Lower leg skin (tissue), 3 donors: ENCODE results near the gene TBP.

Source experiments
- CTCF ChIP-seq, 3 donors: fragments of 450-650 bp; IDR thresholded peaks; one replicate each; pipeline ENCODE4 v1.5.1; 2016; ENCODE audit warnings: antibody characterized with exemption in 3 of 3, mild to moderate bottlenecking in 3 of 3, moderate library complexity in 2 of 3
- POLR2A ChIP-seq, 2 donors: fragments of 450-650 bp; IDR thresholded peaks; one replicate each; pipeline ENCODE4 v1.6.1; 2016 to 2017; ENCODE audit warnings: antibody characterized with exemption in 2 of 2, mild to moderate bottlenecking in 1 of 2, moderate library complexity in 1 of 2

DNA sequence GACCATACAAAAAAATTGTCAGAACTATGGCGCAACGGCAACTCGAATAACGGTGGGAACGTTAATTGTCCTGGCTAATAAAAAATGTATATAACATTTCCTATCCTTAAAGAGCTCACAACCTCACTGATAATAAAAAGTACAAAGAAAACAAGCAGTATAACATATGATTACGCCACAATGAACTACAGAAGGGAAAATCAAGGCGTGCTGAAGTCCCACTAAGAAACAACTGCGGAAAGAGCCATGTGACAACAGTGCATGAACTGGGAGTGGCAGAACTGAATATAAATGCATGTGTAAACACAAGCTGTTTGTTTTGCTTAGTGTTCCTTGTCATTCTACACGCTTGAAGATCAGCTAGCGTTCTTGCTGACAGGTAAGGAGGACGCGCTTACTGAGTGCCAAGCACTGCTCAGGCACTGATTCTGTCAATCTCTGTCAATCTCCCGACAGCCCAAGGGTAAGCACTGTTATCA is 596 bp upstream of the TBP start:
- TF ChIP-seq CTCF (IDR thresholded peaks at IDR 0.05) (no peak), POLR2A (IDR thresholded peaks at IDR 0.05) (no peak)
